ENCODE results near the gene CHAT.

Gene CHAT

DNA sequence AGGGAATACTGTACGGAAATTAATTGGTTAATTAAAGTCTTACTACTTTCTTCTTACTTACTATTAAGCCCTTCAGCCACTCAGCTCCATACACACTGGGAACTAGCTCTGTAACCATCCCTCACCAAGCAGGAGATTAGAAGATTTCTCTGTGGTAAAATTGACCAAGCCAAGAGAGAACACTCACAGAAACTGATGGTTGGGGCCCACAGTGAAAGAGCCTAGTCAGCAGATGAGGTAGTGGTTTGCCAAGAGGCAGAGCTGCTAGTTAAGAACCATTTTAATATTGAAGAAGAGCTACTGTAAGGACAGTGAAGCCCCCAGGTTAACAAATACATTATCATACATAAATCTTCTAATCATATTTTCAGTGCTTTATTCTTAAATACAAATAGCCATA, 43.8 kb downstream of the CHAT start:
- Histone ChIP-seq H3K9ac (ENCODE audit: low read depth, low read length) (no peak overlapping the region), H3K4me3 (ENCODE audit: low read length) (no peak overlapping the region), H3K27me3 (ENCODE audit: insufficient read depth, low read length) (peaks cover 16% of the 10 kb centered on the region), H3K36me3 (ENCODE audit: insufficient read depth, low read length) (no peaks in the 10 kb centered on the region), H3K4me1 (ENCODE audit: insufficient read depth, low read length) (no peaks in the 10 kb centered on the region), H3K27ac (ENCODE audit: low read depth, low read length) (no peak overlapping the region), H3K9me3 (ENCODE audit: insufficient read depth, low read depth, low read length) (0 out of 2 replicates have a peak, but pooled peaks cover 7% of the 10 kb centered on the region)
- WGBS: no CpG with 5 or more reads among the region's 1 CpG

DNA sequence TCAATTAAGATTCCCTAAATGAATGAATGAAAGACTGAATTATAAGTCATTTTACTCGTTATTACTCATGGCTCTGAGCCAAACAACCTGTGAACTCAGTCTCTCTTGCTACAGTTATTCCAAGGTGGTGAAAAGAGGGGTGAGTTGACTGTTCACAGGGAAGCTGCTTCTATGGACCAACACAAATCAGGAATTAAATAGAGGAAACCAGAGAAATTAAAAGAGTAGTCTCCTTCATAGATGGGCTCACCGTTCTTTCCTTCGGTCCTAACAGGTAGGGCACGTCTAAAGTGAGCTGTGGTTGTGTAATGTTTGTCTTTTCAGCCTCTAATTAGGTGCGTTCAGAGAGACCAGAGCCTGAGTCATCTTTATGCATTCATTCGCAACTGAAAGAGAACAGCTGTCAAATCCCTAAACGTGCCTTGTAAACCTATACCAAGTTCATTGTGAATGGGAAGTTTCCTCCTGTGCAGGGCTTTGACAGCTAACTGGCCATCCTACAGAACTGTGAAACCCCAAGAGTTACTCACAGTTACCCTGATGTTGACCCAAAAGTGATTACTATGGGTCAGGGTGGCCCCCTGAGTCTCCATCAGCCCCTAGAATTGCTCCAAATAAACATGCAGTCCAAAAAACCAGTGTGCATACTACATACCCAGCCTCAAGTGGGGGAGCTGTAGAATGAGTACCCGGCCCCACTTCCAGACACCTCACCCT, 47.5 kb downstream of the CHAT start:
- WGBS: 39% methylated on average over 8 of the region's 8 CpGs
- no peaks in the 10 kb centered on the region for H3K4me1 ChIP-seq (ENCODE audit: insufficient read depth, low read length)
- no peak overlapping the region for H3K27ac ChIP-seq (ENCODE audit: low read depth, low read length)
- H3K9ac ChIP-seq (ENCODE audit: low read depth, low read length): no peak overlapping the region
- peaks cover 20% of the 10 kb centered on the region for H3K27me3 ChIP-seq (ENCODE audit: insufficient read depth, low read length)
- H3K4me3 ChIP-seq (ENCODE audit: low read length): no peak overlapping the region
- H3K9me3 ChIP-seq (ENCODE audit: insufficient read depth, low read depth, low read length): 0 out of 2 replicates have a peak, but pooled peaks cover 7% of the 10 kb centered on the region
- H3K36me3 ChIP-seq (ENCODE audit: insufficient read depth, low read length): no peaks in the 10 kb centered on the region

DNA sequence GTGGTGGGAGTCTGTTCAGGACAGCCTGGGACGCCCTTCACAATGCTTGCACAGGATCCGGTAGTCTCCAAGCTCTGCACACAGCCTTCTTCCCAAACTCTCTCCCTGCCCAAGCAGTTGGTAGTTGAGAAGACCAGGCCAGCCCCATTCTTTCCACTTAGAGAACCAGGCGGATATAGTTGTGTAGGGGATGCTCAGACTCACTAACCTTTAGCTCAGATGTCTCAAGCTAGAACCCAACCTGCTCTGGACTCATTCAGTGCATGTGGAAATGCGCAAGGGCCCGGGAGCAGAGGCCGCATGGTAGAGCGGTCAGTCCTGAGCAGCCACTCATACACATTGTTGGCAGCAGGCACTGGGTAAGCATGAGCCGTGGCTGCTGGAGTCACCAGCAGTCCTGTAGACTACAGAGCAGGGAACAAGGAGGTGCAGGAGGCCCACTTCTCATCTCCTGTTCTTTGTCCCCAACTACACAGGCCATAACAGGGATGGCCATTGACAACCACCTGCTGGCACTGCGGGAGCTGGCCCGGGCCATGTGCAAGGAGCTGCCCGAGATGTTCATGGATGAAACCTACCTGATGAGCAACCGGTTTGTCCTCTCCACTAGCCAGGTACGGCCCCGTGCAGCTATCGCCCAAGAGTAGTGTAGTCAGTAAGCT, 48.5 kb downstream of the CHAT start:
- Histone ChIP-seq H3K27ac (ENCODE audit: low read depth, low read length) (no peak overlapping the region), H3K9ac (ENCODE audit: low read depth, low read length) (no peak overlapping the region), H3K36me3 (ENCODE audit: insufficient read depth, low read length) (no peaks in the 10 kb centered on the region), H3K4me1 (ENCODE audit: insufficient read depth, low read length) (no peaks in the 10 kb centered on the region), H3K4me3 (ENCODE audit: low read length) (no peak overlapping the region), H3K27me3 (ENCODE audit: insufficient read depth, low read length) (peaks cover 20% of the 10 kb centered on the region), H3K9me3 (ENCODE audit: insufficient read depth, low read depth, low read length) (0 out of 2 replicates have a peak, but pooled peaks cover 7% of the 10 kb centered on the region)
- 89% methylated on average over 14 of the region's 15 CpGs for WGBS

DNA sequence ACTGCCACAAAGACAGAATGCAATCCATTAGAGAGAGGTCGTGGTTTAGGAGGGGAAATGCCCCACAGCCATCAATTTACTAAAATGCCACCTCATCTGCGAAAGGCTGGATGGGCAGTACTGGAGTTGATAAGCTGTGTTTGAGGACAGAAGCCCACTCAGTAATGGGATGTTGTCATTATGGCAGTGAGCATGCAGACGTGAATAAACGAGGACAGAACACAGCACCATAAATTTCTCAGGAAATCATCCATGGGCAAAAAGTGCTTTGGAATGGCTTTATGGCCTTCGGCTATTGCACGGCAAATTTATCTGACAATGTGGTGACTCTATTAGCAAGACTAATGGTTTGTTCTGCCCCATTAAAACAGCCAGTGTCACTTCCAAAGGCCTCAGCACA, 49.8 kb downstream of the CHAT start:
- H3K27ac ChIP-seq (ENCODE audit: low read depth, low read length): no peak overlapping the region
- H3K4me3 ChIP-seq (ENCODE audit: low read length): no peak overlapping the region
- H3K9ac ChIP-seq (ENCODE audit: low read depth, low read length): no peak overlapping the region
- WGBS: 89% methylated on average over 5 of the region's 6 CpGs
- 0 out of 2 replicates have a peak, but pooled peaks cover 7% of the 10 kb centered on the region for H3K9me3 ChIP-seq (ENCODE audit: insufficient read depth, low read depth, low read length)
- peaks cover 25% of the 10 kb centered on the region for H3K27me3 ChIP-seq (ENCODE audit: insufficient read depth, low read length)
- no peaks in the 10 kb centered on the region for H3K4me1 ChIP-seq (ENCODE audit: insufficient read depth, low read length)
- H3K36me3 ChIP-seq (ENCODE audit: insufficient read depth, low read length): no peaks in the 10 kb centered on the region

DNA sequence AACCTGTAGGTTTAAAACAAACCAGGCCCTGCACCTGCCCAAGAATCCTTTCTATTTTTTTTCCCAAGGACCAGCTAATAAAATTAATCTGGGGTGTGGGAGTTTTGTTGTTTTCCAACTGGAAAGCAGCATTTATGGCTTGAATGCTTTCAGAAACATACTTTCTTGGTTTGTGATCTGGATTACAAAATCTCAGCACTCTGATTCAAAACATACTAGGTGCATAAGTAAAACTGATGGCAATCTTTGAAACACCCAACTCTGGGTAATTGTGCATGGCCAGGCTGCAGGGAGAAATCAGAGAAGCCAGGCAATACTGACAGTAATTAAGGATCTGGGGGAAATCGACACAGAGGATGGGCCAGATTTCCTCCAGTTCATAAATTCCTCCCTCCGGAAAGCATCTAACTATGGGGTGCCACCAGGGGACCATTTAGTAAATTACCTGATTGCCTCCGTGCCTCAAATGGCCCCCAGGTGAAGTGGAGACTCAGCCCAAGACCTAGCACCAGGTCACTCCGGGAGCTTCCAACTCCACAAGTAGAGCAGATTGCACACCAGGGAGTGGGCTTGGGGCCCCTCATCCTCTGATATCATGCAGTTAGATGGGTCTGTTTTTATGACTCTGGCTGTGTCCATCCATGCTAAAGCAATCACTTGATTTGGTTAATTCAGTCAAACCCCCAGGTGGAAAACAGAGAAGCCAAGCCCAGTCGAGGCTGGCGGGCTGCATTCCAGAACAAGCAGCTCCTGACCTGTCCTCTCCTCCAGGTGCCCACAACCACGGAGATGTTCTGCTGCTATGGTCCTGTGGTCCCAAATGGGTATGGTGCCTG, 50.4 kb downstream of the CHAT start:
- WGBS: 91% methylated on average over 7 of the region's 7 CpGs
- H3K27ac ChIP-seq (ENCODE audit: low read depth, low read length): no peak overlapping the region
- no peak overlapping the region for H3K9ac ChIP-seq (ENCODE audit: low read depth, low read length)
- H3K9me3 ChIP-seq (ENCODE audit: insufficient read depth, low read depth, low read length): 0 out of 2 replicates have a peak, but pooled peaks cover 2% of the 10 kb centered on the region
- H3K4me3 ChIP-seq (ENCODE audit: low read length): no peak overlapping the region
- H3K36me3 ChIP-seq (ENCODE audit: insufficient read depth, low read length): no peaks in the 10 kb centered on the region
- H3K4me1 ChIP-seq (ENCODE audit: insufficient read depth, low read length): no peaks in the 10 kb centered on the region
- H3K27me3 ChIP-seq (ENCODE audit: insufficient read depth, low read length): peaks cover 29% of the 10 kb centered on the region

DNA sequence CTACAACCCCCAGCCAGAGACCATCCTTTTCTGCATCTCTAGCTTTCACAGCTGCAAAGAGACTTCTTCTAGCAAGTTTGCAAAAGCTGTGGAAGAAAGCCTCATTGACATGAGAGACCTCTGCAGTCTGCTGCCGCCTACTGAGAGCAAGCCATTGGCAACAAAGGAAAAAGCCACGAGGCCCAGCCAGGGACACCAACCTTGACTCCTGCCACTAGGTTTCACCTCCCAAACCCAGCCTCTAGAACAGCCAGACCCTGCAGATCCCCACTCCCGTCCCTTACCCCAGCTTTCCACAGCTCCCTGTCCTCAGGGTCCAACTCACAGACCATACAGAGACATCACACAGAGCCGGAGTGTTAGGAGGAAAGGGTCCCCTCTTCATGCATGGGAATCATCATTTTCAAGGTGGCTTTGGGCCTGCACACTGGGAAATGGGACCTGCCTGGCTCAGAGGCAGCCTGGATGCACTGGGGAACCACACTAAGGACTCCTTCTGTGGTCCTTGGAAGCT, 51.1 kb downstream of the CHAT start:
- Histone ChIP-seq H3K36me3 (ENCODE audit: insufficient read depth, low read length) (no peaks in the 10 kb centered on the region), H3K4me3 (ENCODE audit: low read length) (no peak overlapping the region), H3K4me1 (ENCODE audit: insufficient read depth, low read length) (no peaks in the 10 kb centered on the region), H3K9ac (ENCODE audit: low read depth, low read length) (no peak overlapping the region), H3K9me3 (ENCODE audit: insufficient read depth, low read depth, low read length) (no peaks in the 10 kb centered on the region), H3K27ac (ENCODE audit: low read depth, low read length) (no peak overlapping the region), H3K27me3 (ENCODE audit: insufficient read depth, low read length) (peaks cover 31% of the 10 kb centered on the region)
- 78% methylated on average over 4 of the region's 4 CpGs for WGBS

DNA sequence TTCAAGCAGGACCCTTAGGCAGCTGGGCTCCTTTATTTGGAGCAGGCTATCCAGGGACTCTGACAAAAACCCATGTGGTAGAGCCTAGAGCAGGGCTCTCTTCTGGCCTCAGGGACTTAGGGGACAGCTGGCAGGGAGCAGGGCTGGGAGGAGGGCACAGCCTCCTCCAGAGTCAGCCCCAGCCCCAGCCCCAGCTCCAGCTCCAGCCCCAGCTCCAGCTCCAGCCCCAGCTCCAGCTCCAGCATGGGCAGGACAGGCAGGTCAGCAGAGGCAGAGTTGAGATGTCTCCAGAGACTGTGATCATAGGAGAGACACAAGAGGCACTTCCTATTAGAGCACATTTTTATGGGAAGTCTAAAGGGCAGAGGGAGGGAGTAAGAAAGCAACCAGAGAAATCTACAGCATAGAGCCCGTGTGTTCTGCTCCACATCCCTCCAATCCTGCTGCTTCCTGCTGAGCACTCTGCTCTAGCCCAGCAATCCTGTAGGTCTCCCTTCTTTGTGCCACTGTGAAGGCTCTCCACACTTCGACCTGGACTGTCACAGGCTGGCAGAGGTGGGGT, 52.3 kb downstream of the CHAT start:
- no peaks in the 10 kb centered on the region for H3K9me3 ChIP-seq (ENCODE audit: insufficient read depth, low read depth, low read length)
- 84% methylated on average over 2 of the region's 2 CpGs for WGBS
- no peak overlapping the region for H3K4me3 ChIP-seq (ENCODE audit: low read length)
- no peak overlapping the region for H3K27ac ChIP-seq (ENCODE audit: low read depth, low read length)
- no peaks in the 10 kb centered on the region for H3K4me1 ChIP-seq (ENCODE audit: insufficient read depth, low read length)
- H3K27me3 ChIP-seq (ENCODE audit: insufficient read depth, low read length): peaks cover 23% of the 10 kb centered on the region
- H3K9ac ChIP-seq (ENCODE audit: low read depth, low read length): no peak overlapping the region
- H3K36me3 ChIP-seq (ENCODE audit: insufficient read depth, low read length): no peaks in the 10 kb centered on the region

DNA sequence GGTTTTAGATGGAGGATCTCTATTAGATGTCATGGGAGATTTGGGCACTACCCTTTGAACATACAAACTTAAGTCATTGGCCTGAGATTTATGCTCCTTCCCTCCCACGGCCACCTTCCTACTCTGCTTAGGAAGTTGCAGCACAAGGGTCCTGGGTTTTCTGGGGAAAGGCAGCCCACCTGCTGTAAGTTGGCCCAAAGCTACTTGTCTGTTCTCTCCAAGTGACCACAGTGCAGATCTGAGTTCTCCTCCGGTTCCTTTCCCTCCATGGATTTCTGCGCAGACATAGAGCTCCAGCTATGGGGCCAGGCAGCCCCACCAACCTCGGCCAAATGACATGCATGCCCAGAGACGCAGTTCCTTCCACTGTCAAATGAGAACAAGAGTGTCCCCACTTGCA, 52.8 kb downstream of the CHAT start:
- 91% methylated on average over 5 of the region's 5 CpGs for WGBS
- no peaks in the 10 kb centered on the region for H3K36me3 ChIP-seq (ENCODE audit: insufficient read depth, low read length)
- no peak overlapping the region for H3K27ac ChIP-seq (ENCODE audit: low read depth, low read length)
- H3K27me3 ChIP-seq (ENCODE audit: insufficient read depth, low read length): peaks cover 20% of the 10 kb centered on the region
- no peaks in the 10 kb centered on the region for H3K4me1 ChIP-seq (ENCODE audit: insufficient read depth, low read length)
- H3K9me3 ChIP-seq (ENCODE audit: insufficient read depth, low read depth, low read length): no peaks in the 10 kb centered on the region
- H3K9ac ChIP-seq (ENCODE audit: low read depth, low read length): no peak overlapping the region
- H3K4me3 ChIP-seq (ENCODE audit: low read length): no peak overlapping the region

DNA sequence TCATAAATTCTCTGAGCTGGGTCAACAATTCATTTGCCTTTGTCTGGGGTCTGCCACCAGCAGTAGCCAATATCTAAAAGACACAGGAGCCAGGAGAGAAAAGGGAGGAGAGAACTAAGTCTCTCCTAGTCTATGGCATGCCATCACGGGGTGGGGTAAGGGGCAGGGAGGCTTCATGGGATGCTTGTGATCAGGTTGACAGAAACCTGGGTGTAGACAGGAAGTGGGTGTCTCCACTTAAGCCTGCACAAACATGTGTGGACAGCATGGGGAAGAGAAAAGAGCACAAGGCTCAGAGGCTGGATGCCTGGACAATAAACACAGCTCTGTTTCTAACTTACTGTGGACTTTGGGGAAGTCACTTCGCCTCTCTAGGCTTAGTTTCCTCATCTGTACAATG, 54.2 kb downstream of the CHAT start:
- Histone ChIP-seq H3K4me1 (ENCODE audit: insufficient read depth, low read length) (no peaks in the 10 kb centered on the region), H3K27me3 (ENCODE audit: insufficient read depth, low read length) (peaks cover 19% of the 10 kb centered on the region)
- 93% methylated on average over 2 of the region's 2 CpGs for WGBS

DNA sequence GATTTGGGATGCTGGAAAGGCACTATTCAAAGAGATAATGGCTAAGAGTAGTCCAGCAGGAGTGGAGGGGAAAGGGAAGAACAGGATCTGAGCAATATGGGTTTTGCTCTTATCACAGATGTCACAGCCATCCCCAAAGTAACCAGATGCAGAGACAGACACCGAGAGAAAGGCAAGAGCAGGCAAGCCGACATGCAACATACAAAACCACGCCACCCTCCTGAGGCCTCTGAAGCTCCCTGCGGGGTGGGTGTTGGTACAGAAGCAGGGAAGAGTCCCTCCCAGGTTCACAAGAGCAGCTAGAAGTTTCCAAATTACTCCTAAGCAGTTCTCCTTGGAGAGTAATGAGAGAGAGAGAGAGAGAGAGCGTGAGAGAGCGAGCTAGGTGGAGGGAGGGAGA, 54.8 kb downstream of the CHAT start:
- Histone ChIP-seq H3K27ac (ENCODE audit: low read depth, low read length) (no peak overlapping the region), H3K4me1 (ENCODE audit: insufficient read depth, low read length) (no peaks in the 10 kb centered on the region), H3K4me3 (ENCODE audit: low read length) (no peak overlapping the region), H3K27me3 (ENCODE audit: insufficient read depth, low read length) (peaks cover 26% of the 10 kb centered on the region), H3K36me3 (ENCODE audit: insufficient read depth, low read length) (no peaks in the 10 kb centered on the region), H3K9me3 (ENCODE audit: insufficient read depth, low read depth, low read length) (no peaks in the 10 kb centered on the region), H3K9ac (ENCODE audit: low read depth, low read length) (no peak overlapping the region)
- 90% methylated on average over 6 of the region's 6 CpGs for WGBS

More for the DNA sequence above, 54.2 kb downstream of the CHAT start:
- Histone ChIP-seq H3K27ac (ENCODE audit: low read depth, low read length) (no peak overlapping the region), H3K9me3 (ENCODE audit: insufficient read depth, low read depth, low read length) (no peaks in the 10 kb centered on the region), H3K4me3 (ENCODE audit: low read length) (no peak overlapping the region), H3K36me3 (ENCODE audit: insufficient read depth, low read length) (no peaks in the 10 kb centered on the region), H3K9ac (ENCODE audit: low read depth, low read length) (no peak overlapping the region)
